ENCODE results near the gene LDLRAD3.
"Not testable (repeated sequence)": the region's sequence is repeated elsewhere in the genome, so short reads cannot be mapped to it uniquely, and the experiment has no call there.

The LDLRAD3 gene

DNA sequence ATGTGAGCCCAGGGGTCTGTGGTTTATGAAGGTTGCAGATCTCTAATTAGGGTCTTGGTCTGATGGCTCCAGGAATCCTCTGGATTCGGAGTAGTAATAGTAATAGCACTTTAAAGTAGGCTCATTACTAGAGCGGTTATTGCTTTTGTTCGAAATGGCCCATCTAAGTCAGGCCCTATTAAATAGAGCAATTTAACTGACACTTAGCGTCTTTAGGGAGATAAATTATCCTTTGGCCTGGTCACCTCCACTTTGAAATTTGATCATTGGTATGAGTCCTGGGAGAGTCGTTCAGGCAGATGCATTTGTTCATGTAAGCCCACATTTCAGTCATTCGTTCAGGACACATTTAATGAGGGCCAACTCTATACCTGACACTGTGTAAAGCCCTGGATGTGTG lies 54.8 kb downstream of the LDLRAD3 start:
- FAIRE-seq, result no peak

DNA sequence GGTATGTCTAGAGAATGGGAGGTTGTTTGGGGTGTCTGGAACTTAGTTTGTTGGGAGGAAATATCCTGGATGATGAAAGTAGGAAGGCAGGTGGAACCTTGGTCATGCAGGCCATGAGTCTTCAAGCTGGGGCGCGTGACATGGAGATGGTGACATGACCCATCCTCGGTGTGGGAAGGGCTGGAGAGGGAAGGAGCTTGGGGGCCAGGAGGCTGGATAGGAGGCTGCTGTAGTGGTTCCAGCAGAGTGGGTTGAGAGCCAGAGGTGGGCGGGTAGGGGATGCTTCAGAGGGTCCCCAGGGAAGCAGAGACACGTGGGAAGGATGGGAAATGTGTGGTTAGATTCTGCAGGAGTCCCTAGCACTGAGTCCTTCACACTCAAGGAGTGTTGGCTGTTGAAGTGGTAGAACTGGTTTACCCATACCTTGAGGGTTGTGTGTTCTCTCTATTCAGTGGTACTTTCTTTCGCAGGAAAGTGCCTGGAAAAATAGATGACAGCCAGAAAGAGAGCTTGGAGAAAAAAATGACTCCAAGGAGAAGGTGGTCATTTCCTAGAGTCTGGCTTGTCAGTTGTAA lies 56.8 kb downstream of the LDLRAD3 start:
- no peak for FAIRE-seq

DNA sequence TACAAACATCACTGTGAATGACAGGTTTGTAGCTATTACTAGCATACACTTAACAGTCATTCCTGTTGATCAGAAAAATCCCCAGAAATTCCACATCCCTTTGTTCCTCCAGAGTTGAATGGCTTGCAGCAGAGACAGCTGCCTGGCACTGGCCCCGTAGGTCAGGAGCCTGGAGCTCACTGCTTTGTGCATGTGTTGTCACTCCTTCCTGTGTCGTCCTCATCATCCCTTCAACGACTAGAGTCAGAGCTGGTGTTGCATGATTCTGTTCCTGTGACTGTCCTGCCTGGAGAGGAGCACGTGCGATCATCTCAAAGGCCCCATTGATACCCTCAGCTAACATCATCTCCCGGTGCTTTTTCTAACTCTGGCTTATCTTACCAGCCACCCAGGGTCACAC lies 58.3 kb downstream of the LDLRAD3 start:
- no peak for FAIRE-seq

DNA sequence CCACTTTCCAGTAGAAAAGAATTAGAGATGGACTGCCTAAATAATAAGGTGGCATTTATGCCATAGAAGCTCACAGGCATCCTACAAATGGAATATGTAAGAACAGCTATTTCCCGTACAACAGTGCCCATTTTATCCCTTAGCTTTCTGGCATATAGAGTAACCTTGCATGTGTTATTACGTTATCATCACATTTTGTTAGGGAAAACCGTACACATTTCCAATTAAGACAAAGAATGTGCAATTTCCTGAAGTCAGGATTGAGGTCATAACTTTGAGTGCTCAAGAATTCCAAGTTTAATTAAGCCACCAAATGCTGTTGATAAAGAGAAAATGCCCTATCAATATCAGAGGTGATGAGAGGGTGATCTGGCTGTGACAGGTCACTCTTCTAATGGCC lies 58.9 kb downstream of the LDLRAD3 start:
- no peak for FAIRE-seq

DNA sequence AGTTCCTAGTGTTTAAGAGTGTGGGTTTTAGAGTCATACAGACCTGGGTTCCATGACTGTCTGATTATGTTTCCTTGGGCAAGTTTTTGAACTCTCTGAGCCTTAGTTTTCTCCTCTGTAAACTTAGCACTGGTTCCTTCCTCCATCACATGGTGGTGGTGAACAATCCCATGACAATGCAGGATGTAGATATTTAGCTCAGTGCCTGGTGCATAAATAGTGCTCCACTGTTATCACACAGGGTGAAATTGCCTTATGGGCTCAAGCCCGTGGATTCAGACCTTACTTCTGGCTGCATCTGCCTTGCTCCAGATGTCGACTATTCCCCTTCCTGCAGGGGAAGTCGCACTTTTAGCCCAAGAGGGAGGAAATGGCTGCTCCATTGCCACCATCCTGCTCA lies 62.7 kb downstream of the LDLRAD3 start:
- no peak for FAIRE-seq

DNA sequence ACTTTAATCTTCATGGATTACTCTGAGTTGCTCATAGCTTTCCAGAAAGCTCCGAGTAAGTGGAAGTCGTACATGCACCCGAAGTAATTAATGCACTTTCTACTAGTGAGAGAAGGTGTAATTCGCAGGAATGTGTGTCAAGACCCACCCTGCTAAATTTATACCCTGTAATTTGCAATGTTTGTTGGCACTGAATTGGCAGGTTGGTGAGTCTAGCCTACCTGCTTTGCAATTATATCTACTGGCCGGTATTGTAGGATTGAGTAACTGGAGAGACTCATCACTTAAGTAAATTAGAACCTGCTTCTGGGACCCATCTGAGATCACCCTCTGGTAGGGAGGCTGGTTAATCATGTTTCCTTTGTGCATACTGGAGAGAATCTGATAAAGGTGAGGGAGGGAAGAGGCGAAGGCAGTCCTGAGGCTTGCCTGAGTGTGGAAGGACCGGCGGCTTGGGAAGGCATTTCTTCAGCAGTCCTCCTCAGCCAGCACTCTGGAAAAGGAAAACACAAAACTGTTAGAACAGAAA lies 63.3 kb downstream of the LDLRAD3 start:
- no peak for FAIRE-seq

DNA sequence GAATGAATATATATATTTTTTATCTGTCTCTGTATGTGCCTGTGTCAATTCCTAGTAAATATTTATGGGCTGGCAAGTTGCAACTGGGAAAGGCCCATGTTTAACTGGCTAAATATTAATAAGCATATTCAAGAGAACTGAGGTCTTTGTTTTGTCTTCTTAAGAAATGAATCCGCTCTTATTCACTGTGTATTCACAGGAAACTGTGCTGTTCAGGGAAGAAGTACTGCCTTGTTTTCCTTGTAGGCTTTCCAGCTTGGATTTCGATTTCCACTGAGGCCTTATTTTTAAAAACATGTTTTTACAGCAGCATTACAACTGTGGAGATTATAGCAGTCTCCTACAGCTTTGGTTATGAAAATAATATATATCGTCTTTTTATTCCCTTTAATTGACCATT lies 64.7 kb downstream of the LDLRAD3 start:
- FAIRE-seq, result no peak

DNA sequence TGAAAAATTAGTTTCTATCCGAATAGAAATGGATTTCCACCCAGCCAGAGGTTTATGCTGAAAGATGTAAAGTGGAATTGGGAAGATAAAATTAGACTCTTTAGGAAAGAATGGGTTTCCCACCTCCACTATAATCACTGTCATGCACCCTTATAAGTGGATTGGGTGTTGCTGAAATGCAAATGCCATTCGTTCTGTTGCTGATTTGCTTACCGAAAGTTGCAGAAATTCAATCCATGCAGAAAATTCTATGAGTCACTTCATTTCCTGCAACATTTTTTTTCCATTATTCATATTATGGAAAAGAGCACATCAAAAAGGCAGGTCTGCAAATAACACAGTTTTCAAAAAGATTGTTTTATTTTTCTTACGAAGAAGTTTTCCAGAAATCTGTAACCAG lies 65.6 kb downstream of the LDLRAD3 start:
- no peak for FAIRE-seq

DNA sequence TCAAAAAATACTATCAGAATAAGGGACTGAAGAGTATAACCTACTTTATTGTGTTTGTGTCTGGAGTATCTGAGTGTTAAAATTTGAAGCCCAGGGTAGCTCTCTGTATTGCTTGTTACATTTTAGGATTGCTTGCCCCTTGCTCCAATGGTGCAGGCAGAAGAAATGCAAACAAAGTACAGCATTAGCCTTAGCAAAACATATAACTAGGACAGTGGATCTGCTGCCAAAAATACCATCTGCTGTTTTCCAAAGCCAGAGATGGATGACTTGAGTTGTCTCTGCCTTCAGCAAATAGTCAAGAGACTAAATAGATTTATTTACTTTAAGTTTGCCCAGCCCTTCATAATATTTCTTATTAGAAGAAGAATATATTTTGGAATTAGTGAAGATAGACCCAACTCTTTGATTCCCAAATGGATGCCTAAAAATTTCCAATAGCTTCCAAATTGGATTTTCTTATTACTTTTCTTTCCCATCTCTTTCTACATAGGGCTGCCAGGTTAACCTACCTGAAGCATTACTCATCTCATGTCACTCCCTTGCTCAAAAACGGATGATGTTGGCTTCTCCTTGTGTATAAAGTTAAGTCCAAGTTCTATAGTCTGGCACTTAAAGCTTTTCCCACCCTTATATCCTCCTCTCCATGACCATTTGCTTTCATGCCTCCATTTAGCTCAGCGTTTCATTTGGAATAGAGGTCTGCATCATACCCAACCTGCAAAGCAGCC lies 66.3 kb downstream of the LDLRAD3 start:
- no peak for FAIRE-seq

DNA sequence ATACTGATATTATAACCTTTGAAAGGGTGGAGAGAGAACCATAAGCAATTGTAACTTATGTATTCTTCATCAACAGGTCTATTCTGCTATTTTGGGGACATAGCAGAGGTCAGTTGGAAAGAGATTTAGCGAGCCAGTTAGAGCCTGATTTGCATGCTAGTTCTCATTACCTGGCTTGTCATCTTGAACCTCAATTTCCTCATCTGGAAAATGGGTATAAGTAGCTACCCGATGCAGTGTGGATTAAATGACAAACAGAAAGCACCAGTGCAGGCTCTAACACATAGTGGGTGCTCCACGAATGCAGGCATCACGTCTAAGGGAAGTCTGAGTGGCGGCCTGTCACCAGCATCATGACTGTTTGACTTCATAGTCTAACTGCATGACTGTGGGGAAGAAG lies 67.7 kb downstream of the LDLRAD3 start:
- FAIRE-seq, result no peak

DNA sequence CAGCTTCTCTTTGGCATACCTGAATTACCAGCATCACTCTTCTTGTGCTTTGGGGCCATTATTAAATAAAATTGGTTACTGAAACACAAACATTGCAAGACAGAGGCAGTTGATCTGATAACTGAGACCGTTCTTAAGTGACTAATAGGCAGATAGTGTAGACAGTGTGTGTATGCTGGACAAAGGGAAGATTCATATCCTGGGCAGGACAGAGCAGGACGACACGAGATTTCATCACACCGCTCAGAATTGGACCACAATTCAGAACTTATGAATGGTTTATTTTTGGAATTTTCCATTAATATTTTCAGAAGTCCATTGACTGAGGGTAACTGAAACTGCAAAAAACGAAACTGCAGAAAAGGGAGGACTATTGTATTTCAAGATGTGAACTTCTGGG lies 68.6 kb downstream of the LDLRAD3 start:
- no peak for FAIRE-seq

DNA sequence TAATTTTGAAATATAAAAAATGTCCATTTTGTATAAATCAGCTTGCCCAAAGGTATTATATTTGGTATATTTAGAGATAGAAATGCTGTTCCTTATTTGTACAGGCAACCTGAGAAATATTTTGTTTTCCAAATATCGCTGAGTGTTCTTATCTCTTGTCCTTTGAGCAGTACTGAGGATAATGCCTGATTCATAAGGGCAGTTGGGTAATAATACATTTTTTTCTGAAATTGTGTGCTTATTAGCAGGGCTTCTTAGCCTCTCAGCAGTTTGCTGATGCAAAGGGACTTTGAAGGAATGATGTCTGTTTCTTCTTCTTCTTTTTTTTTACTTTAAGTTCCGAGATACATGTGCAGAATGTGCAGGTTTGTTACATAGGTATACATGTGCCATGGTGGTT lies 69.1 kb downstream of the LDLRAD3 start:
- no peak for FAIRE-seq

DNA sequence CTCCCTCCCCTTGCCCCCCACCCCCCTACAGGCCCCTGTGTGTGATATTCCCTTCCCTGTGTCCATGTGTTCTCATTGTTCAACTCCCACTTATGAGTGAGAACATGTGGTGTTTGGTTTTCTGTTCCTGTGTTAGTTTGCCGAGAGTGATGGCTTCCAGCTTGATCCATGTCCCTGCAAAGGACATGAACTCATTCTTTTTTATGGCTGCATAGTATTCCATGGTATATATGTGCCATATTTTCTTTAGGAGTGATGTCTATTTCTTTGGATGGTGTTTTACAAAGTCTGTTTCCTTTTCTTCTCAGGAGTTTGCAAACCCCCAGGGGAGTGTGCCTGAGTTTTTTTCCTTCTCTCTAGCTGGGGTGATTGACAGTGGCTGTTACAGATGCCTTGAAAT lies 69.6 kb downstream of the LDLRAD3 start:
- FAIRE-seq, result not testable (repeated sequence)

DNA sequence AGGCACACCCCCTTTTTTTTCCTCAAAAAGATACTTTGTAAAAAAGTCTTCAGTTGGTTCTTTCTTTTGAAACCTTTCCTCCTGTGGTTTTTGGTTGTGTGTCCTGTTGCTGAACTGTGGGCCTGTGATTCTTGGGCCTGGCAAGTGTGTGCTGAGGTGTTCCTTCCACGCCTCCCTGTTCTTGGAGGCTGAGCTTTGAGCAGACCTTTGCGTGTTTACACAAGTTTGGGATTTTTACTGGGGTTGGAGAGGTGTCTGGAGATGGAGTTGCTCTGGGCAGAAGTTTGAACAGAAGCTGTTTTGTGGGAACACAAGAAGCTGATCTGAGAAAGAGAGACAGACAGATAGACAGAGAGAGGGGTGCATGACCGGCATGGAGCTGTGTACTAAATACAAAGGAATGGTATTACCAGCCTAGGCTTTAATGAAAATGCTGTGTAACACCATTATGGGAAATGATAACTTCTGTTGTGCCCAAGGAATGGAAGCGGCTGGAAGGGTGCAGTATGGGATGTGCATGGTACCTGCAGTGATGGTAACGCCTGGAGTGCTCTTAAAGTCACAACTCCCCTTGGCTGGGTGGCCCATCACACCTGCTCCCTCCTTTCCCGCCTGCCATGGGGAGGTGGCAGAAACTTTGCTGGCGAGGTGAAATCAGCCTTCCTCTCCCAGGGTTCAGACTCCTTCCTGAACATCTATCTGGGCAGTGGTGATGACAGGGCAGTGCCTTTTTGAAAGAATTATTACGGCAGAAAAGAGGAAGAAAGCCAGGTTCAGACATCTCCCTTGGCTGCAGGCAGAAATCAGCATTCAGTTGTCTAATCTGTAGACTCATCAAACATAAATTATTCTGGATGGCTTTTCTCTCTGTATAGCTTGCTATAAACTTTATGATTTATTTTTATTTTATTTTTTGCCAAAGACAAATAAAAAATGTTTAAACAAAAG lies 70.4 kb downstream of the LDLRAD3 start:
- FAIRE-seq, result no peak

DNA sequence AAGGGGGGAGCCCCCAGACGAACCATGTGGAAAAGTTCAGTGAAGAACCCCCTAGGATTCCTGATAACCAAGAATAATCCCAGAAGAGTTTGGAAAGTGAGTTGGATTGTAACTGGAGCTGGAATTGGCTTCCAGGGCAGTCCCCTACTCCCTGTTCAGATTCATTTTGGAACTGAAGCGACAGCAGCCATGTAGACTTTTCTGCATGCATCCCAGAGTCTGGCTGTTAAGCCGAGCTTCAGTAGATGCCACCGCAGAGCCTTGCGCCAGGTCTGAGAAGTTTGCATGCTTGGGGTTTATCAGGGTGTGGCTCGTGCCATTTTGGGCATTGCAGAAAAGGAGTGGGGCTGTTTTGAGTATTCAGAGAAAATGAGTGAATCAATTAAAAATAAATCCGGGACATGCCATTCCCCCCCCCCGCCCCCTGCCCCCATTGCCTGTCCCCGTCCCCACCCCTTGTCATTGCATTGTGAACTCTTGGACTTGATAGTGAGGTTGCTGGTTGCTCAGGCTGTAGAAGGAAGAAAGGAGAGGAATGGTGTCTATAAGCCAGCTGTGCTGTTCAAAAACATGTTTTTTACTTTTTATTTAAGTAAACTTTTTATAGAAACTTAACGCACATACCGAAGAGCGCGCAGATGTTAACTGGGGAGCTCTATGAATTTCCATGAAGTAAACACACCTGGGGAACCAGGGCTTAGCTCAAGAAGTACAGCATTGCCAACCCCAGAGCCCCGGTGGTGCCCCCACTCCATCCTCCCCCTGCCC lies 71.2 kb downstream of the LDLRAD3 start:
- FAIRE-seq, result no peak

DNA sequence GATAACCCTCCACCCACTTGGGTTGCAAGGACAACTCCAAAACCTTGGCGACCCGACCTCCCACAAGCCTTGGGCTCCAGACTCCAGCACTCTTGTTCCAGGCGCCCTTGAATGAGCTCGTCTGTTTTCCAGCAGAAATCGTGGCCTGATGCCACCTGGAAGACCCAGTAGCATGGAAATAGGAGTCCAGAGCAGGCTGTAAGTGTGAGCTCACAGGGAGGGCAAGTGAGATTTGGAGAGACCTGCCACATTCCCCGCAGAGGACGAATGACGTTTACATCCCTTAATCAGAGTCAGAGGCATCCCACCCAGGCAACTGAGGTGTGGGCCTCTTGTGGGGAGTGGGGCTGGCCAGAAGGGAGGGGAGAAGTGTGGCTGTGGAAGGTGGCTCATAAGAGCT lies 71.9 kb downstream of the LDLRAD3 start:
- no peak for FAIRE-seq

DNA sequence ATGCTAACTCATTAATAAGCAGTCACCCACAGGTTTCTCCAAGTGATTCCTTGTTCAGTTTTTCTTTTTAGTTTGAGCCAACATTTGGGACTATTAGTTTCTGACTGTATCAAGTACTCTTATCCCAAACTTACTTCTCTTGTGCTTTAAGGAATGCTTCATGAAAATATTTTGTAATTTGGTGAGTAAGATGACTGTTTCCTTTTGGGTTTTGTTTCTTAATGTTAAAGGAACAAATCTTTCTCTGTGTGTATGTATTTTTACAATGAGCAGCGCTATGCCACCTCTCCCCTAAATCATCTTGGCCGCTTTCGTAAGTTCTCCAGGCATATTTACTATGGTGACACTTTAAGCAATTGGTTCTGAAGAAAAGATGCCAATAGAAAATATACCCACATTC lies 72.4 kb downstream of the LDLRAD3 start:
- no peak for FAIRE-seq

DNA sequence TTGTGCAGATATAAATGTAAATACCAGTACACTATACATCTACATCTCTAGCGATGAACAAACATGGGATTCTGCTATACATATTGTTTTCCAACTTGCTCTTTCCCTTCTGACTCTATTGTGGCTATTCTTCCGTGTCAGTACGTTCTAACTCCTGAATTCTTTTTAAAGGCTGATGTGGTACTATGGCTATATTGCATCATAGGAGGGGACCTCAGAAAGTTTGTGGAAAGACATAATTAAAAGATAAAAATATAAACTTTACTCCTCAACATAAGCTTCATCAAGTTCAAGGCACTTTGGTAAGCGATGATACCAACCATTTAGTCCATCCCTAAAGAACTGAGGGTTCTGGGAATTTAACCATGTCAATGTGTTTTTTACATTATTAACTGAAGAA lies 72.8 kb downstream of the LDLRAD3 start:
- FAIRE-seq, result no peak

DNA sequence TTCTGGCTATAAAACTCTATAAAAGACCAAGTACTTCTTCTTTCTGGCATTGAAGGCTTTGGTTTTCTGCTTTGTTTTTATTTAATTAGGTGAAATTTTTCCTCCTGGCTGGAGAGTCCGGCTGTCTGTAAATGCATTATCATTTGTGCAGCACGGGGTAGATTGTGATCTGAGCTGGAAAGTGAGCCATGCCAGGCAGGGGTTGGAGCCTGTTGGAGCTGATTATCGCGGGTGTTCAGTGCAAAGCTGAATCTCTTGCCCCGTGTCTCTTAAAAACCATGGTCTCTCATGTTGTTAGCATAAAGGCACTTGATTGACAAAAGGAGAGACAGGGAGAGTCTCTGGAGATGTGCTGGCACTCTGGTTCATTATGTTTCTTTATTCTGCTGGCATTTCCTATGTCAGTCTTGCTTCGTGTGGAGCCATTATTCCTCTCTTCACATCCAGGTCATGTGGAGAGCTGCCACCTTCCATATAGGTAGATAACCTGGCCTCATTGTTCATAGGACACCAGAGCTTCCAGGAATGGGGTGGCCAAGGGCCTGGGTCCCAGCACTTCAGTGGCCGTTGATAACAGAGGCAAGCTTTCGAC lies 75.2 kb downstream of the LDLRAD3 start:
- FAIRE-seq, result no peak

DNA sequence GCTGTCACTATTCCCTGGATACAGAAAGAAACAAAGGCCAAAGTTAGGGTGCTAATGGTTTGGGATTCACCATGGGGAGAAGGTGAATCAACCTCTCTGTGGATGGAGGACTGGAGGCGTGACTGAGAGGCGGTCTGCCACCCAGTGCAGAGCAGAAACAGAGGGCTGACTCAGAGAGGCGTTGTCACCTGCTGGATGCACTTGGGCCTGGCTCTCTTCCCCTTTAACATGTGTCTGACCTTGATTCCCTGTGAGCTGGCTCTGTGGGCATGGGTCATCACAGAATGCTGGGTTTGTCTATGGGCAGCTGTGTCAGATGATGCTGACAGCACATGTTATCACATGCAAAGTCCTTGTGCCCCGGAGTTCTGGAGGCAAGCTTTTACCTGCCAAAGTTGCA lies 75.9 kb downstream of the LDLRAD3 start:
- FAIRE-seq, result no peak

DNA sequence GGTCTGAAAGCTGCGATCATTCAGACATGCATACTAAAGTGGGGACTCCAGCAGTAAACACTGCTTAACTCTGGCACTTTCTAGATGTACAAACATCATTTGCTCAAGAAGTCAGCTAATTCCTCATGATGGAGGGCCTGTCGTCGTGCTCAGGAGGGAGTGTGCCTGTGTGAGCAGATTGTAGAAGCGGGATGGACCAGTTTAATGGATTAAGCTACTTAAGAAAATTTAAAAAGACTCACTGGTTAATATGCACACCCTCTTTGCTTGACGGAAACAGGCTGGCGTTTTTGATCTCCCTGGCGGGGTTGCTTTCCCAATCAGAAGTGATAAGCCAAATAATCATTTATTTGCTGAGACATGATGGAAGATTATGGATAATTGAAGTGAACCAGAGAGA lies 79.0 kb downstream of the LDLRAD3 start:
- no peak for FAIRE-seq

DNA sequence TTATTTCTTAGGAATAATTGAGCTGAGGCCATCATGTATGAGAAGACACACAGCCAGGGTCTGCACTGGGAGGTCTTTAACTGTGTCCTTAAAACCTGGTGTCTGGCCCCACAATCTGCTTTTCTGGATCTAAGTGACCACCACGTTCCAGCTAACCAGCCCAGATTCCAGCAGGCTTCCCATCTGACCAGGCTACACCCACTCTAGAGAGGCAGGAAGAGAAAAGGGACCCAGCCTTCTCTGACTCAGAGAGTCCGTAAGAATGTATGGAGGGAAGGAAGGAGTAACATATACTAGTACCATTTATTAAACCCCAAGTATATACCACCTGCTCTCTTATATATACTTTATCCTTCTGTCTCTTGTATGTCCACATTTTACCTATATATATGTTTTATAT lies 80.1 kb downstream of the LDLRAD3 start:
- FAIRE-seq, result no peak

DNA sequence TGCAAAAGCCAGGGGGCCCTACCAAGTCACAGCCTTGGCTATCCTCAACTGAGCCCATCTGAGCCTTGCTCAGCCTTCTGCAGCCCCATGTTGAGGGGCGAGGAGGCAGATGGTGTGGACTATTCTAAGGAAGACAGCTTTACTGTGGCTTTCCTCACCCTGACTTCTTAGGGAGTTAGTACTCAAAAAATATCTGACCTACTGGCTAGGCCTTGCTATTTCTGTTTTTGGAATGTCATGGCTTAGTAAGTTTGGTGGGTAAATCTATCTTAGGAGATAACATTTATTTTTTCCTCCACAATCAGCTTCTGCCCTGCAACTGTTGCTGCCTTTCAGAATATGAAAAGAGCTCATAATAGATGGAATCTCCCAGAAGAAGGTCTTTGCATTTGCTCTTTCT lies 80.9 kb downstream of the LDLRAD3 start:
- no peak for FAIRE-seq
